H9 (cell line): Measurements from ENCODE around the gene CLMP. TPM values are rescaled to one million over a fixed set of nuclear protein-coding genes. Genes with fewer than 3 reads are reported as not detected.

Experiments
- DNase-seq: peaks from one replicate; pipeline ENCODE4 v3.0.0-alpha.2; 2017
- H2AFZ ChIP-seq: one replicate; pipeline ENCODE4 v1.6.1; 2013; ENCODE audit warnings: mild to moderate bottlenecking, low read length, control low read depth, moderate library complexity
- H2AK5ac ChIP-seq: 2 replicates; pipeline ENCODE4 v1.6.1; 2013; ENCODE audit warnings: low read length, control low read depth, mixed read lengths; ENCODE audit not compliant: insufficient read length
- H2BK120ac ChIP-seq: one replicate; pipeline ENCODE4 v1.6.1; 2013; ENCODE audit warnings: low read depth, mild to moderate bottlenecking, low read length, control low read depth, inconsistent platforms; ENCODE audit not compliant: poor library complexity, severe bottlenecking
- H2BK12ac ChIP-seq: 2 replicates; pipeline ENCODE4 v1.6.1; 2013; ENCODE audit warnings: low read length, control low read depth, mixed read lengths, low read depth; ENCODE audit not compliant: insufficient read length
- H2BK15ac ChIP-seq: 2 replicates; pipeline ENCODE4 v1.6.1; 2013; ENCODE audit warnings: low read depth, low read length, control low read depth
- H2BK20ac ChIP-seq: one replicate; pipeline ENCODE4 v1.6.1; 2013; ENCODE audit warnings: low read depth, mild to moderate bottlenecking, low read length, control low read depth, inconsistent platforms; ENCODE audit not compliant: poor library complexity, severe bottlenecking
- H2BK5ac ChIP-seq: 2 replicates; pipeline ENCODE4 v1.6.1; 2013; ENCODE audit warnings: low read length, control low read depth, mixed read lengths; ENCODE audit not compliant: insufficient read length
- H3K14ac ChIP-seq: 2 replicates; pipeline ENCODE4 v1.6.1; 2013; ENCODE audit warnings: low read length, control low read depth; ENCODE audit not compliant: insufficient read depth
- H3K18ac ChIP-seq: 2 replicates; pipeline ENCODE4 v1.6.1; 2013; ENCODE audit warnings: low read depth, mild to moderate bottlenecking, mixed read lengths, low read length, control low read depth; ENCODE audit not compliant: insufficient read length
- H3K23ac ChIP-seq: 2 replicates; pipeline ENCODE4 v1.6.1; 2013; ENCODE audit warnings: low read length, control low read depth, mixed read lengths, low read depth; ENCODE audit not compliant: insufficient read length
- H3K23me2 ChIP-seq: 2 replicates; pipeline ENCODE4 v1.6.1; 2013; ENCODE audit warnings: low read depth, mild to moderate bottlenecking, mixed read lengths, low read length, control low read depth; ENCODE audit not compliant: insufficient read length, poor library complexity, severe bottlenecking
- H3K27ac ChIP-seq: 2 replicates; pipeline ENCODE4 v1.5.1; 2013; ENCODE audit warnings: low read length, control low read depth, mixed read lengths, low read depth; ENCODE audit not compliant: insufficient read length
- H3K27me3 ChIP-seq: 2 replicates; pipeline ENCODE4 v1.6.1; 2013; ENCODE audit warnings: low read length, control low read depth, inconsistent platforms; ENCODE audit not compliant: insufficient read depth
- H3K4ac ChIP-seq: 2 replicates; pipeline ENCODE4 v1.6.1; 2013; ENCODE audit warnings: low read depth, mild to moderate bottlenecking, control low read depth, inconsistent platforms, low read length, moderate library complexity
- H3K4me1 ChIP-seq: 2 replicates; pipeline ENCODE4 v1.6.1; 2013; ENCODE audit warnings: low read length, control low read depth, inconsistent platforms; ENCODE audit not compliant: insufficient read depth
- H3K4me2 ChIP-seq: 2 replicates; pipeline ENCODE4 v1.6.1; 2013; ENCODE audit warnings: low read length, control low read depth, mixed read lengths; ENCODE audit not compliant: insufficient read length, insufficient read depth
- H3K56ac ChIP-seq: 2 replicates; pipeline ENCODE4 v1.6.1; 2013; ENCODE audit warnings: low read depth, mild to moderate bottlenecking, mixed read lengths, low read length, control low read depth; ENCODE audit not compliant: insufficient read length
- H3K79me1 ChIP-seq: 2 replicates; pipeline ENCODE4 v1.6.1; 2013; ENCODE audit warnings: low read depth, mild to moderate bottlenecking, moderate library complexity, low read length, control low read depth, inconsistent platforms; ENCODE audit not compliant: insufficient read depth, poor library complexity, severe bottlenecking
- H3K79me2 ChIP-seq: 2 replicates; pipeline ENCODE4 v1.6.1; 2013; ENCODE audit warnings: low read length, control low read depth, inconsistent platforms; ENCODE audit not compliant: insufficient read depth
- H3K9ac ChIP-seq: 2 replicates; pipeline ENCODE4 v1.6.1; 2013; ENCODE audit warnings: low read length, control low read depth, mixed read lengths; ENCODE audit not compliant: insufficient read length; ENCODE audit errors: extremely low read depth
- H3K9me3 ChIP-seq: one replicate; pipeline ENCODE4 v1.6.1; 2013; ENCODE audit warnings: low read depth, low read length, inconsistent platforms; ENCODE audit not compliant: control insufficient read depth
- H3T11ph ChIP-seq: one replicate; pipeline ENCODE4 v1.6.1; 2013; ENCODE audit warnings: mild to moderate bottlenecking, low read length, control low read depth, inconsistent platforms
- H4K20me1 ChIP-seq: one replicate; pipeline ENCODE4 v1.6.1; 2013; ENCODE audit not compliant: control insufficient read depth, insufficient read length, insufficient read depth
- H4K5ac ChIP-seq: 2 replicates; pipeline ENCODE4 v1.6.1; 2013; ENCODE audit warnings: low read depth, mild to moderate bottlenecking, mixed read lengths, low read length, control low read depth; ENCODE audit not compliant: insufficient read length
- H4K8ac ChIP-seq: replicated peaks from 2 replicates; pipeline ENCODE4 v1.6.1; 2013; ENCODE audit warnings: low read length, control low read depth, mixed read lengths, low read depth; ENCODE audit not compliant: insufficient read length
- H4K91ac ChIP-seq: 2 replicates; pipeline ENCODE4 v1.6.1; 2013; ENCODE audit warnings: low read depth, mild to moderate bottlenecking, moderate library complexity, mixed read lengths, low read length, control low read depth; ENCODE audit not compliant: insufficient read length
- H3K27ac Mint-ChIP-seq, 3 experiments: 2 replicates in 2 of 3; 3 replicates in 1 of 3; pipeline ENCODE4 v1.8.0; 2020 to 2021; ENCODE audit warnings: mixed read lengths in 3 of 3, mild to moderate bottlenecking in 1 of 3, moderate library complexity in 1 of 3
- H3K27me3 Mint-ChIP-seq: 2 replicates; pipeline ENCODE4 v1.8.0; 2021; ENCODE audit warnings: low read depth, mild to moderate bottlenecking, moderate library complexity, mixed read lengths
- H3K36me3 Mint-ChIP-seq, 3 experiments: 2 replicates in 2 of 3; 3 replicates in 1 of 3; pipeline ENCODE4 v1.8.0; 2020 to 2021; ENCODE audit warnings: low read depth in 3 of 3, mixed read lengths in 3 of 3; ENCODE audit not compliant: insufficient read depth in 1 of 3
- H3K4me1 Mint-ChIP-seq, 2 experiments: 2 replicates each; pipeline ENCODE4 v1.8.0; 2020; ENCODE audit warnings: mixed read lengths in 2 of 2
- H3K4me3 Mint-ChIP-seq, 2 experiments: 2 replicates in 1 of 2; 3 replicates in 1 of 2; pipeline ENCODE4 v1.8.0; 2020 to 2021; ENCODE audit warnings: mild to moderate bottlenecking in 2 of 2, mixed read lengths in 2 of 2, moderate library complexity in 1 of 2
- H3K9me3 Mint-ChIP-seq, 2 experiments: 2 replicates in 1 of 2; 3 replicates in 1 of 2; pipeline ENCODE4 v1.8.0; 2020; ENCODE audit warnings: mild to moderate bottlenecking in 2 of 2, mixed read lengths in 2 of 2, moderate library complexity in 1 of 2
- WGBS: extraction: QIAGEN DNeasy Blood & Tissue Kit; methylation state at CpG from one replicate; pipeline ENCODE4 v1.1.7; 2013; ENCODE audit warnings: missing lambda C conversion rate, low lambda C conversion rate, mixed read lengths; ENCODE audit not compliant: insufficient read length; ENCODE audit errors: extremely low coverage; 5-methylcytosine and 5-hydroxymethylcytosine counted together
- total RNA-seq: library from RNA; stranded (reverse); gene quantifications from 2 replicates; pipeline ENCODE4 v1.2.1, GENCODE V29; 2021
- TF ChIP-seq, protein P1 (sequence below): fragments of 200-600 bp; sonication (generic); conservative IDR thresholded peaks from 3 replicates; pipeline ENCODE4 v1.8.0; 2021; ENCODE audit warnings: antibody characterized with exemption, mild to moderate bottlenecking

CLMP gene
- total RNA-seq, 1 experiment from 2014 or later: 13.8 TPM

- Histone ChIP-seq H4K91ac (no peak overlapping the region), H4K5ac (no peak overlapping the region), H2BK15ac (no peak overlapping the region), H3K9ac (no peak overlapping the region), H3K56ac (no peak overlapping the region), H3K27me3 (no peaks in the 10 kb centered on the region), H2AFZ (no peak overlapping the region), H2AK5ac (no peak overlapping the region), H3K18ac (no peak overlapping the region), H3K79me2 (no peaks in the 10 kb centered on the region), H2BK20ac (no peak overlapping the region), H2BK5ac (no peak overlapping the region), H3K27ac (no peak overlapping the region), H4K8ac (no peak overlapping the region), H3K23me2 (no peaks in the 10 kb centered on the region), H3K4ac (no peak overlapping the region), H3K4me1 (no peaks in the 10 kb centered on the region), H3K4me2 (no peak overlapping the region), H3K23ac (no peak overlapping the region), H3T11ph (no peak overlapping the region), H3K79me1 (no peaks in the 10 kb centered on the region), H3K9me3 (no peaks in the 10 kb centered on the region), H3K14ac (no peak overlapping the region), H2BK120ac (no peak overlapping the region), H2BK12ac (no peak overlapping the region), H4K20me1 (no peaks in the 10 kb centered on the region)
- H3K4me1 Mint-ChIP-seq: peaks cover 24 to 26% of the 10 kb centered on the region in 2 experiments
- no peaks in the 10 kb centered on the region for H3K36me3 Mint-ChIP-seq
- peaks cover 18% of the 10 kb centered on the region for H3K27me3 Mint-ChIP-seq
- no CpG with 5 or more reads among the region's 6 CpGs for WGBS
- TF ChIP-seq, protein P1, sequence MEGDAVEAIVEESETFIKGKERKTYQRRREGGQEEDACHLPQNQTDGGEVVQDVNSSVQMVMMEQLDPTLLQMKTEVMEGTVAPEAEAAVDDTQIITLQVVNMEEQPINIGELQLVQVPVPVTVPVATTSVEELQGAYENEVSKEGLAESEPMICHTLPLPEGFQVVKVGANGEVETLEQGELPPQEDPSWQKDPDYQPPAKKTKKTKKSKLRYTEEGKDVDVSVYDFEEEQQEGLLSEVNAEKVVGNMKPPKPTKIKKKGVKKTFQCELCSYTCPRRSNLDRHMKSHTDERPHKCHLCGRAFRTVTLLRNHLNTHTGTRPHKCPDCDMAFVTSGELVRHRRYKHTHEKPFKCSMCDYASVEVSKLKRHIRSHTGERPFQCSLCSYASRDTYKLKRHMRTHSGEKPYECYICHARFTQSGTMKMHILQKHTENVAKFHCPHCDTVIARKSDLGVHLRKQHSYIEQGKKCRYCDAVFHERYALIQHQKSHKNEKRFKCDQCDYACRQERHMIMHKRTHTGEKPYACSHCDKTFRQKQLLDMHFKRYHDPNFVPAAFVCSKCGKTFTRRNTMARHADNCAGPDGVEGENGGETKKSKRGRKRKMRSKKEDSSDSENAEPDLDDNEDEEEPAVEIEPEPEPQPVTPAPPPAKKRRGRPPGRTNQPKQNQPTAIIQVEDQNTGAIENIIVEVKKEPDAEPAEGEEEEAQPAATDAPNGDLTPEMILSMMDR: no peak
- H3K9me3 Mint-ChIP-seq: no peaks in the 10 kb centered on the region
- H3K4me3 Mint-ChIP-seq: no peak overlapping the region
- no peak overlapping the region for H3K27ac Mint-ChIP-seq
- no peak for DNase-seq
Measured at GRCh38 chr11:123203934-123204333, 8.9 kb upstream of the CLMP start.
